SU-DHL-6 (cell line): ENCODE results near the gene PIGC.

Source experiments
- H2AFZ ChIP-seq: fragments of 200-600 bp; sonication (generic); 2 replicates; pipeline ENCODE4 v1.6.1; 2014; ENCODE audit warnings: low read depth, mild to moderate bottlenecking, moderate library complexity, mixed read lengths, antibody characterized with exemption, low read length; ENCODE audit not compliant: severe bottlenecking
- H3F3A ChIP-seq: fragments of 200-600 bp; shearing (Covaris generic); 2 replicates; pipeline ENCODE4 v1.6.0; 2016; ENCODE audit warnings: antibody characterized with exemption, mild to moderate bottlenecking; ENCODE audit not compliant: insufficient read depth
- H3K27ac ChIP-seq: fragments of 200-600 bp; sonication (generic); 2 replicates; pipeline ENCODE4 v1.5.1; 2016; ENCODE audit warnings: low read depth, mild to moderate bottlenecking, low read length, moderate library complexity, mixed read lengths
- H3K27me3 ChIP-seq: fragments of 200-600 bp; sonication (generic), shearing (Covaris generic); 2 replicates; pipeline ENCODE4 v1.6.0; 2014; ENCODE audit warnings: mild to moderate bottlenecking, low read length
- H3K36me3 ChIP-seq: fragments of 200-600 bp; sonication (generic); 2 replicates; pipeline ENCODE4 v1.6.1; 2014; ENCODE audit warnings: mild to moderate bottlenecking, low read length, mixed read lengths
- H3K4me2 ChIP-seq: fragments of 300-600, 200-600 bp; shearing (Covaris generic), sonication (generic); 2 replicates; pipeline ENCODE4 v1.6.0; 2014; ENCODE audit warnings: low read length, low read depth, mild to moderate bottlenecking; ENCODE audit not compliant: poor library complexity, severe bottlenecking
- H3K4me3 ChIP-seq: fragments of 200-600 bp; sonication (generic); 2 replicates; pipeline ENCODE4 v1.5.1; 2014; ENCODE audit warnings: antibody characterized with exemption, low read length, mild to moderate bottlenecking, mixed read lengths; ENCODE audit not compliant: insufficient read depth, poor library complexity, severe bottlenecking
- H3K79me2 ChIP-seq: fragments of 200-600 bp; sonication (generic); 2 replicates; pipeline ENCODE4 v1.6.1; 2014; ENCODE audit warnings: mild to moderate bottlenecking, low read length, moderate library complexity; ENCODE audit not compliant: insufficient read depth
- H3K9ac ChIP-seq: fragments of 200-600 bp; sonication (generic); 2 replicates; pipeline ENCODE4 v1.7.0; 2014; ENCODE audit warnings: mild to moderate bottlenecking, low read length
- H3K9me2 ChIP-seq: fragments of 200-600 bp; sonication (generic); replicated peaks from 2 replicates; pipeline ENCODE4 v1.6.1; 2014; ENCODE audit warnings: low read length; ENCODE audit not compliant: insufficient read depth
- H3K9me3 ChIP-seq: fragments of 200-600 bp; sonication (generic); 2 replicates; pipeline ENCODE4 v1.6.1; 2014; ENCODE audit warnings: low read length, mixed read lengths; ENCODE audit not compliant: insufficient read depth
- H4K20me1 ChIP-seq: fragments of 200-600 bp; sonication (generic); 2 replicates; pipeline ENCODE4 v1.6.1; 2014; ENCODE audit warnings: low read depth, mild to moderate bottlenecking, antibody characterized with exemption, low read length, moderate library complexity, mixed read lengths
- EZH2phosphoT487 ChIP-seq: fragments of 200-600 bp; sonication (generic), shearing (Covaris generic); conservative IDR thresholded peaks from 2 replicates; pipeline ENCODE4 v1.6.1; 2018; ENCODE audit warnings: mild to moderate bottlenecking, antibody characterized with exemption, low read length, moderate library complexity, mixed read lengths
- TF ChIP-seq, protein P1 (sequence below): fragments of 200-600 bp; sonication (generic); IDR thresholded peaks from one replicate; pipeline ENCODE4 v1.5.1; 2017; ENCODE audit warnings: antibody characterized with exemption, mild to moderate bottlenecking, low read length, moderate library complexity; ENCODE audit not compliant: insufficient read depth, poor library complexity, severe bottlenecking

Gene PIGC

DNA sequence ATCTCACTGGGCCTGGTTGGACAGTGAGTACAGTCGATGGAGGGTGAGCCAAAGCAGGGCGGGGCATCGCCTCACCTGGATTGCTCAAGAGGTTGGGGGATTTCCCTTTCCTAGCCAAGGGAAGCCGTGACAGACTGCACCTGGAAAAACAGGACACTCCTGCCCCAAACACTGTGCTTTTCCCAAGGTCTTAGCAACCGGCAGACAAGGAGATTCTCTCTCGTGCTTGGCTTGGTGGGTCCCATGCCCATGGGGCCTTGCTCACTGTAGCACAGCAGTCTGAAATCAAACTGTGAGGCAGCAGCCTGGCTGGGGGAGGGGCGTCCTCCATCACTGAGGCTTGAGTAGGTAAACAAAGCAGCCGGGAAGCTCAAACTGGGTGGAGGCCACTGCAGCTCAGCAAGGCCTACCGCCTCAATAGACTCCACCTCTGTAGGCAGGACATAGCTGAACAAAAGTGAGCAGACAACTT is 12.1 kb downstream of the PIGC start:
- Histone ChIP-seq H3K9me2 (no peaks in the 10 kb centered on the region), H3K4me3 (no peak overlapping the region), H3K9ac (no peak overlapping the region), H4K20me1 (no peaks in the 10 kb centered on the region), H3K27me3 (no peaks in the 10 kb centered on the region), H3F3A (no peaks in the 10 kb centered on the region), H3K79me2 (no peaks in the 10 kb centered on the region), H3K4me2 (no peak overlapping the region), H3K36me3 (no peaks in the 10 kb centered on the region), H2AFZ (no peak overlapping the region), H3K27ac (no peak overlapping the region), H3K9me3 (no peaks in the 10 kb centered on the region)
- TF ChIP-seq, protein P1, sequence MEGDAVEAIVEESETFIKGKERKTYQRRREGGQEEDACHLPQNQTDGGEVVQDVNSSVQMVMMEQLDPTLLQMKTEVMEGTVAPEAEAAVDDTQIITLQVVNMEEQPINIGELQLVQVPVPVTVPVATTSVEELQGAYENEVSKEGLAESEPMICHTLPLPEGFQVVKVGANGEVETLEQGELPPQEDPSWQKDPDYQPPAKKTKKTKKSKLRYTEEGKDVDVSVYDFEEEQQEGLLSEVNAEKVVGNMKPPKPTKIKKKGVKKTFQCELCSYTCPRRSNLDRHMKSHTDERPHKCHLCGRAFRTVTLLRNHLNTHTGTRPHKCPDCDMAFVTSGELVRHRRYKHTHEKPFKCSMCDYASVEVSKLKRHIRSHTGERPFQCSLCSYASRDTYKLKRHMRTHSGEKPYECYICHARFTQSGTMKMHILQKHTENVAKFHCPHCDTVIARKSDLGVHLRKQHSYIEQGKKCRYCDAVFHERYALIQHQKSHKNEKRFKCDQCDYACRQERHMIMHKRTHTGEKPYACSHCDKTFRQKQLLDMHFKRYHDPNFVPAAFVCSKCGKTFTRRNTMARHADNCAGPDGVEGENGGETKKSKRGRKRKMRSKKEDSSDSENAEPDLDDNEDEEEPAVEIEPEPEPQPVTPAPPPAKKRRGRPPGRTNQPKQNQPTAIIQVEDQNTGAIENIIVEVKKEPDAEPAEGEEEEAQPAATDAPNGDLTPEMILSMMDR = no peak
- no peak for TF ChIP-seq EZH2phosphoT487

DNA sequence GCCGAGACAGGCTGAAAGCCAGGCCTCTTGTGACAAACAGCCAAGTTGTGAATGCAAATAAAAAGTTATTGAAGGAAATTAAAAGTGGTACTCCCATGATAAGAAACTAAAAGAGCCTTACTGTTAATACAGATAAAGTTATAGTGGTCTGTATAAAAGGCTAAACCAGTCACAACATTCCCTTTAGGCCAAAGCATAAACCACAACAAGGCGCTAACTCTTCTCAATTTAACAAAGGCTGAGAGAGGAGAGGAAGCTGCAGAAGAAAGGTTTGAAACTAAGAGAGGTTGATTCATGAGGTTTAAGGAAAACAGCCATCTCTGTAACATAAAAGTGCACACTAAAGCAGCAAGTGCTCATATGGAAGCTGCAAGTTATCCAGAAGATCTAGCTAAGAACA is 12.7 kb downstream of the PIGC start:
- no peaks in the 10 kb centered on the region for H3K9me2 ChIP-seq
- no peaks in the 10 kb centered on the region for H3K9me3 ChIP-seq
- H2AFZ ChIP-seq = no peak overlapping the region
- H4K20me1 ChIP-seq = no peaks in the 10 kb centered on the region
- no peaks in the 10 kb centered on the region for H3K36me3 ChIP-seq
- no peaks in the 10 kb centered on the region for H3F3A ChIP-seq
- H3K9ac ChIP-seq = no peak overlapping the region
- no peaks in the 10 kb centered on the region for H3K27me3 ChIP-seq
- TF ChIP-seq EZH2phosphoT487 = no peak
- TF ChIP-seq, protein P1 = no peak
- no peak overlapping the region for H3K27ac ChIP-seq
- no peak overlapping the region for H3K4me3 ChIP-seq
- no peak overlapping the region for H3K4me2 ChIP-seq
- no peaks in the 10 kb centered on the region for H3K79me2 ChIP-seq

- no peaks in the 10 kb centered on the region for H3K36me3 ChIP-seq
- no peak overlapping the region for H3K4me2 ChIP-seq
- no peaks in the 10 kb centered on the region for H3F3A ChIP-seq
- H3K9me2 ChIP-seq = no peaks in the 10 kb centered on the region
- H3K9me3 ChIP-seq = no peaks in the 10 kb centered on the region
- H3K9ac ChIP-seq = no peak overlapping the region
- no peaks in the 10 kb centered on the region for H3K27me3 ChIP-seq
- H2AFZ ChIP-seq = no peak overlapping the region
- H3K27ac ChIP-seq = no peak overlapping the region
- no peak overlapping the region for H3K4me3 ChIP-seq
- no peaks in the 10 kb centered on the region for H4K20me1 ChIP-seq
- TF ChIP-seq, protein P1 = no peak
- TF ChIP-seq EZH2phosphoT487 = no peak
- no peaks in the 10 kb centered on the region for H3K79me2 ChIP-seq
Measured at GRCh38 chr1:172430128-172430454, 13.8 kb downstream of the PIGC start.
